ENCODE data around the gene SLC26A6. TPM values are rescaled to one million over a fixed set of nuclear protein-coding genes. Genes with fewer than 3 reads are reported as not detected.

Gene SLC26A6
- total and polyA plus RNA-seq, 10 of the 15 experiments (the other 5 are each of a cell fraction or from before 2014, with no cell fraction given), result 2.1 to 24.9 (median 13.3) TPM

- TF ChIP-seq POU2F2 (IDR thresholded peaks at IDR 0.05; ENCODE audit: borderline replicate concordance, low read depth, low read length) (peak; percentile 37; the same call in 1 of the 3 replicates), FOS (IDR thresholded peaks at IDR 0.05; ENCODE audit: borderline replicate concordance, extremely low read depth, insufficient read length) (no peak), SREBF2 (IDR thresholded peaks at IDR 0.05; ENCODE audit: low read length) (0 out of 2 replicates have a peak, but pooled peaks have one; percentile 19), IKZF2 (IDR thresholded peaks at IDR 0.05) (peak; percentile 40 to 60; a peak in 3 of 4 replicates), CREB1 (IDR thresholded peaks at IDR 0.05; ENCODE audit: low read depth) (peak; percentile 73), CHD2 (IDR thresholded peaks at IDR 0.05; ENCODE audit: borderline replicate concordance, low read depth, low read length) (peak; percentile 37; the same call in 1 of the 2 replicates), TCF3 (IDR thresholded peaks at IDR 0.05; ENCODE audit: borderline replicate concordance, insufficient read depth, low read depth, low read length) (peak; percentile 64; the same call in 1 of the 2 replicates), EGR1 (IDR thresholded peaks at IDR 0.05; ENCODE audit: borderline replicate concordance in 1 of 2, low read depth in 2 of 2, low read length in 2 of 2) (peak in 1 of 2 experiments; percentile 14; a peak in 1 of 3 replicates), ELK1 (IDR thresholded peaks at IDR 0.05; ENCODE audit: low read depth, low read length) (0 out of 2 replicates have a peak, but pooled peaks have one; percentile 38), SRF (IDR thresholded peaks at IDR 0.05; ENCODE audit: low read depth in 2 of 2, low read length in 2 of 2) (peak in 1 of 2 experiments; percentile 61; a peak in 1 of 4 replicates), BHLHE40 (IDR thresholded peaks at IDR 0.05; ENCODE audit: borderline replicate concordance in 1 of 2, low read depth in 2 of 2, low read length in 1 of 2) (peak; percentile 89 to 94), ZNF207 (IDR thresholded peaks at IDR 0.05; ENCODE audit: borderline replicate concordance) (peak; percentile 69; the same call in 1 of the 2 replicates), CREM (IDR thresholded peaks at IDR 0.05; ENCODE audit: low read depth) (peak; percentile 73; the same call in 1 of the 2 replicates)
- TF ChIP-seq, protein P1, sequence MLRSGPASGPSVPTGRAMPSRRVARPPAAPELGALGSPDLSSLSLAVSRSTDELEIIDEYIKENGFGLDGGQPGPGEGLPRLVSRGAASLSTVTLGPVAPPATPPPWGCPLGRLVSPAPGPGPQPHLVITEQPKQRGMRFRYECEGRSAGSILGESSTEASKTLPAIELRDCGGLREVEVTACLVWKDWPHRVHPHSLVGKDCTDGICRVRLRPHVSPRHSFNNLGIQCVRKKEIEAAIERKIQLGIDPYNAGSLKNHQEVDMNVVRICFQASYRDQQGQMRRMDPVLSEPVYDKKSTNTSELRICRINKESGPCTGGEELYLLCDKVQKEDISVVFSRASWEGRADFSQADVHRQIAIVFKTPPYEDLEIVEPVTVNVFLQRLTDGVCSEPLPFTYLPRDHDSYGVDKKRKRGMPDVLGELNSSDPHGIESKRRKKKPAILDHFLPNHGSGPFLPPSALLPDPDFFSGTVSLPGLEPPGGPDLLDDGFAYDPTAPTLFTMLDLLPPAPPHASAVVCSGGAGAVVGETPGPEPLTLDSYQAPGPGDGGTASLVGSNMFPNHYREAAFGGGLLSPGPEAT (IDR thresholded peaks at IDR 0.05; ENCODE audit: low read depth), result peak; percentile 63; the same call in 1 of the 2 replicates
- TF ChIP-seq, protein P2, sequence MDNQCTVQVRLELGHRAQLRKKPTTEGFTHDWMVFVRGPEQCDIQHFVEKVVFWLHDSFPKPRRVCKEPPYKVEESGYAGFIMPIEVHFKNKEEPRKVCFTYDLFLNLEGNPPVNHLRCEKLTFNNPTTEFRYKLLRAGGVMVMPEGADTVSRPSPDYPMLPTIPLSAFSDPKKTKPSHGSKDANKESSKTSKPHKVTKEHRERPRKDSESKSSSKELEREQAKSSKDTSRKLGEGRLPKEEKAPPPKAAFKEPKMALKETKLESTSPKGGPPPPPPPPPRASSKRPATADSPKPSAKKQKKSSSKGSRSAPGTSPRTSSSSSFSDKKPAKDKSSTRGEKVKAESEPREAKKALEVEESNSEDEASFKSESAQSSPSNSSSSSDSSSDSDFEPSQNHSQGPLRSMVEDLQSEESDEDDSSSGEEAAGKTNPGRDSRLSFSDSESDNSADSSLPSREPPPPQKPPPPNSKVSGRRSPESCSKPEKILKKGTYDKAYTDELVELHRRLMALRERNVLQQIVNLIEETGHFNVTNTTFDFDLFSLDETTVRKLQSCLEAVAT (IDR thresholded peaks at IDR 0.05), result 0 out of 2 replicates have a peak, but pooled peaks have one; percentile 32
Measured at GRCh38 chr3:48663489-48664312, 28.4 kb upstream of the SLC26A6 start (continued).
